Measurements from ENCODE around the gene TMEM63A.
"Not testable (repeated sequence)": the region's sequence is repeated elsewhere in the genome, so short reads cannot be mapped to it uniquely, and the experiment has no call there.

TMEM63A gene

DNA sequence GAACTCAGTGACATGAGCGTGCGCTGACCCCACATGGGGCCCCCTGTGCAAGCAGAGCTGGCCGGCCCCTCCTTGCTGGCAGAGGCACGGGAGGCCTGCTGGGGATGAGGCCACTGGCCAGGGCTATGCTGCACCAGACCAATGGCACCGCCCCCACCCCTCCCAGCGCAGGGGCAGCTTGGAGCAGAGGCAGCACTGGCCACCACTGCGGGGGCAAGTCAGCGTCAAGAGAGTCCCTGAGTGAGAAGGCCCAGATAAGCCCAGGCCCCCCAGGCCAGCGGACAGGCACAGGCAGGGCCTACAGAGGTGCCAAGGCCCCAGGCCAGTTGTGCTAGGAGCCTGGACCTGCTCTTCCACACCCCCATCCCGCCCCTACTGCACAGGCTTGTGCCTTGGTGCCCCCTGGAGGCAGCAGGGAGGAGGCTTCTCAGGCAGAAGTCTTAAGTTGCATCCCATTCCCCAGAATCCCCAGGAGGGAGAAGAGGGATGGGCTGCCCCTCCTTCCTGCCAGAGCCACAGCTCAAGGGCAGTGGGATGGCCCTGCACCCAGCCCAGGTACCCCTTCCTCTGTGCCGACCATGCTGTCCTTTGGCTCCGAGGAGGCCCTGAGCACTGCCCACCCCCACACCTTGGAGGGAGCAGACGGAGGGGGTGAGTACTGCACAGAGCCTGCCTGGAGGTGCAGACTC, 36.5 kb downstream of the TMEM63A start:
- no peak for DNase-seq (ENCODE audit: low read depth in 2 of 2)

- no peak for DNase-seq (ENCODE audit: low read depth in 2 of 2)
Observed at GRCh38 chr1:225845097-225845496, 37.1 kb downstream of the TMEM63A start.

- no peak for DNase-seq (ENCODE audit: low read depth in 2 of 2)
Observed at GRCh38 chr1:225844236-225845061, 37.7 kb downstream of the TMEM63A start.

GRCh38 chr1:225843426-225843795, 38.8 kb downstream of the TMEM63A start:
- no peak for DNase-seq (ENCODE audit: low read depth in 2 of 2)

- no peak for DNase-seq (ENCODE audit: low read depth in 2 of 2)
Observed at GRCh38 chr1:225842788-225843425, 39.3 kb downstream of the TMEM63A start.

GRCh38 chr1:225842074-225842473, 40.1 kb downstream of the TMEM63A start:
- no peak for DNase-seq (ENCODE audit: low read depth in 2 of 2)

DNA sequence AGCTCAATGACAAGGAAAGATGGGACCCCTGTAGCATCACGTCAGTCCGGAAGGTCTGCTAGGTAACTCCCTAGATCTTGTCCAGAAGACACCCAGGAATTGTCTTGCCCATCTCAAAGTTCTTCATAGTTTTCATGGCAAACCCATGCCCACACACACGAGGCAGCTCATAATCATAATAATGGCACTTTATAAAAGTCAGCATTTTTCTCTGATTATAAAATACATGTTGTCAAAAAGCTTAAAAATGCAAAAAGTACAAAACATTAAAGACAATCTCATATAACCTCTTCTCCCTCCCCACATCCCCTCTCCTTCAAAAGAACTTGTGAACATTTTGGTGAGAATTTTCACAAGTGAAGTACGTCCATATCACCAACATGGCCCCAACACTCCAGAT, 41.5 kb downstream of the TMEM63A start:
- no peak for DNase-seq (ENCODE audit: low read depth in 2 of 2)

- DNase-seq (ENCODE audit: low read depth in 2 of 2): no peak
Observed at GRCh38 chr1:225840223-225840610, 42.0 kb downstream of the TMEM63A start.

DNA sequence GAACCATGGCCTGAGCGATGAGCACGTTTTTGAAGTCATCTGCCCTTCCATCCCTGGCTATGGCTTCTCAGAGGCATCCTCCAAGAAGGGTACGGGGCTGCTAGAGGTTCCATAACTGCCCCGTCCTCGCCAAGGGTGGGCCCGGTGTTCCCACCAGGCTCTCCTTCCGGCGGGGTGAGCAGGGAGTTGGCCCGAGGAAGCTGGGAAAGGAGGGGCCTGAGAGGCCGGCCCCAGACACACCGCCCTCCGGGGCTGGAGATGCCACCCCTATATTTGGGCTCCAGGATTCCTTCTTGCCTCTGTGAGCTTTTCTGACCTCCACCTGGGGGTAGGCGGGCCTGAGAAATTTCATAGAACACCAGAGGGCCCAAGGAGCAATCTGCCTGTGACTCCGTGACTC, 43.4 kb downstream of the TMEM63A start:
- DNase-seq (ENCODE audit: low read depth in 2 of 2): no peak

DNA sequence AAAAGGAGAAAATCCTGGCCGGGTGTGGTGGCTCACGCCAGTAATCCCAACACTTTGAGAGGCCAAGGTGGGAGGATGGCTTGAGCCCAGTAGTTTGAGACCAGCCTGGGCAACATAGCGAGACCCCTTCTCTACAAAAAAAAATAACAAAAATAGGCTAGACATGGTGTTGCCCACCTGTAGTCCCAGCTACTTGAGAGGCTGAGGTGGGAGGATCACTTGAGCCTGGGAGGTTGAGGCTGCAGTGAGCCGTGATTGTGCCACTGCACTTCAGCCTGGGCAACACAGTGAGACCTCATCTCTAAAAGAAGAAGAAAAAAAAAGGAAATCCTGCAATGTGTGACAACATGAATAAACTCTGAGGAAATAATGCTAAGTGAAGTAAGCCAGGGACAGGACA, 45.9 kb downstream of the TMEM63A start:
- not testable (repeated sequence) for DNase-seq (ENCODE audit: low read depth in 2 of 2)

DNA sequence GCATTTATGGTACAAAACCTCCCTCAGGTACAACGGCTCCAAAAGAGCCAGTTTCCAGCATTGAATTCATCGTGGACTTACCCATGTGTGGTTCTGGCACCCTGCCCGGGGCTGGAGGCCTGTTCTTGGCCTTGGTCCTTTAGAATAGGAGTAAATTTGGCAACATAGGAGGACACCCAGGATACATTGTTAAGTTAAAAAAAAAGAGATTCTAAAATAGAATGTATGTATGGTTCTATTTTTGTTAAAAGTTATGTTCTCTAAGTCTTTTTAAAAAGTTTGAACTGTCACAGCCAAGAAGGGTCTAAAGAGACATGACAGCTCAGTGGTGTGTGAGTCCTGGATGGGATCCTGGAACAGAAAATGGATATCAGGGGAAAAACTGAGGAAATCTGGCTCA, 46.3 kb downstream of the TMEM63A start:
- DNase-seq (ENCODE audit: low read depth in 2 of 2): no peak

DNA sequence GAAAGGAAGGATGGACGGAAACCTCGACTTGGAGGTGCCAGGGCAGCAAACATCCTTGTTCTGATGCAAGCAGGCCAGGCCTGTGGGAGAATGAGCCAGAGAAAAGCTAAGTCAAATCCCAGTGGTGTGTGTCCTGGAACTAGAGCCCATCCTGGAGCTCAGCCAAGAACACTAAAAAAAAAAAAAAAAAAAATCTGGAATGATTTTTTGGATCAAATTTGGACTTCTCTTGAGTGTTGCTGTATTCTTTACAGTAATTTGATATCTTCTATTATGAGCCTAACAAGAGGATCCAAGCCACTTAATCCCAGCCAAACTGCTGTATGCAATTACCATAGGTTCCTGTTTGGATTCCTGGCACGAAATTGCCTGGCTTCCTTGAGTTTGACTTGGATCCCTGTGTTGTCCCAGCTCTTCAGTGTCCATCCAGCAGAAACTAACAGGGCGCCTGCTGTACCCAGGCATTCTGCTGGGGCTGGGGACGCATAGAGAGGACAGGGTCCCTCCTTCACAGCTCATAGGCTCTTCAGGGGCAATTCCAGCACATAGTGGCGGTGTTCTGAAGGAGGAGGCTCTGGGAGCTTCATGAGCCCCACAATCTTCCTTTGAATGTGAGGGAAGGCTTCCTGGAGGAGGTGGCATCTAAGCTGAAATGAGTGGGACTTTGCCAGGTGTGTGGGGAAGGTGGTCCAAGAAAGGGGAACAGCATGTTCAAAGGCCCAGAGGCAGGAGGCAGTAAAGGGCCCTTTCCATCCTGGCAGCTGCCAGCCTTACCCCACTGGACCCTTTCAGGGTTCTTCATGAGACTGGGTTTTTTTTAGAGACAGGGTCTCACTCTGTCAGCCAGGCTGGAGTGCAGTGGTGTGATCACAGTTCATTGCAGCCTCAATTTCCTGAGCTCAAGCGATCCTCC, 47.5 kb downstream of the TMEM63A start:
- no peak for DNase-seq (ENCODE audit: low read depth in 2 of 2)

DNA sequence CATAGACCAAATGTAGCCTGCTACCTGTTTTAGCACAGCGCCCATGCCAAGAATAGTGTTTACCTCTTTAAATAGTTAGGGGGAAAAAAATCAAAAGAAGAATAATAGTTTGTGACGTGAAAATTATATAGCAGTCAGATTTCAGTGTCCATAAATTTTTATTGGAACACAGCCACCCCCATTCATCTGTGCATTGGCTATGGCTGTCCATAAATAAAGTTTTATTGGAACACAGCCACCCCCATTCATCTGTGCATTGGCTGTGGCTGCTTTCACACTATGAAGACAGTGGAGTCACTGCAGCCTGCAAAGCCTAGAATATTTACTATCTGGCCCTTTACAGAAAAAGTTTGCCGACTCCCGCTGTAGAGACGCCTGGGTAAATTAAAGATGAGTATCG, 51.3 kb downstream of the TMEM63A start:
- DNase-seq (ENCODE audit: low read depth in 2 of 2): no peak

DNA sequence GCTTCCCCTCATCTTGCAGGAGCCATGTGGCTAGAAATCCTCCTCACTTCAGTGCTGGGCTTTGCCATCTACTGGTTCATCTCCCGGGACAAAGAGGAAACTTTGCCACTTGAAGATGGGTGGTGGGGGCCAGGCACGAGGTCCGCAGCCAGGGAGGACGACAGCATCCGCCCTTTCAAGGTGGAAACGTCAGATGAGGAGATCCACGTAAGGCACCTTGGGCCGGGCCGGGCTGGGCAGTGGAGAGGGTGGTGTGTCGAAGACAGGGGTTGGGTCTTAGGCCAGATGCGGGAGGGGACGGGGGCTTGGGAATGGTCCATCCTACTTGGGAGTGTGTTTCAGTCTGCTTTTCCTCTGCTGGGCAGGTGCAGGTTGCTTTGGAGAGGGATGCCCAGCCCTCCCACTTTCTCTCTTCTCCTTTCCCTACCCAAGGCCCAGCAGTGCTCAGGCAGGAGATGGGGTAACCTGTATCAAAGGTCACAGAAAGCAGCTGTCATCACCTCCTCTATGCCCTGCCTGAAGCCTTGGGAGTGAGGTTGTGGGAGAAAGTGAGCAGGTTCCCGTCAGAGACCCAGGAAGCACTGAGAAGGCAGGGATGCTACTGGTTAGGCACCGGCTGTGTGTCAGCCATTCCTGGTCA, 53.4 kb downstream of the TMEM63A start:
- no peak for DNase-seq (ENCODE audit: low read depth in 2 of 2)

DNA sequence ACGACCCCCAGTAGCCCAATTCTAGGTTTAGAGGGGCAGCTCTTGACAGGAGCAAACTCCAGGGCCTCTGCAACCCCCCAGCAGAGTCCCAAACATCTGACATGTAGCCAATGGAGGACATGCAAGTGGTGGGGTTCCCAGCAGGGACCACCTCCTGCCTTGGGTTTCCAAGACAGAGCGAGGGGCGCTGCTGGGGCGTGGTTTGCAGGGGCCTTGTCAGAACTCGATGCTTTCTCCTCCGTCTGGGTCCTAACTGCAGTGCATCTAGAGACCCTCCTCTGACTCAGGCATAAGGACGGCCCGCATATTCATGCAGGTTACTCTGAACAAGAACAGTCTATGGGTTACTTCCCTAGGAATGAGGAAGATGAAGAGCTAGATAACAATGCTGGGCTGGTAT, 55.1 kb downstream of the TMEM63A start:
- DNase-seq (ENCODE audit: low read depth in 2 of 2): no peak

DNA sequence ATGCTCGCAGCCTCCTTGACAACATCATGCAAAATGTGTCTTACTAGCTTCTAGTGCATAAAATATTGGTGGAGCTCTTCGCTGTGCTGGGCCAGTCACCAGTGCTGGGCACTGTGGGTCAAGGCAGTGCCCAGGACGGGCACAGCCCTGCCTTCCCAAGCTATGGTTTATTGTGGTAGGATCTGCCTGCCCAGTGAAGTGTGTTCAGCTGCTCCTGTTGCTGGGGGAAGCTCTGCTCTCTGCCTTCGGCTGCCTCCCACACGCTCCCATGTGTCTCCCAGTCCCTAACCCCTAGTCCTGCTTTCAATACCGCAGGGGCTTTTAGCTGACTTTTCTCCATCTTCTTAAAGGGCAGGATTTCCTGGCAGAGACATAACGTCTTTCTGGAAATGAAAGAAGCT, 56.6 kb downstream of the TMEM63A start:
- DNase-seq (ENCODE audit: low read depth in 2 of 2): no peak

DNA sequence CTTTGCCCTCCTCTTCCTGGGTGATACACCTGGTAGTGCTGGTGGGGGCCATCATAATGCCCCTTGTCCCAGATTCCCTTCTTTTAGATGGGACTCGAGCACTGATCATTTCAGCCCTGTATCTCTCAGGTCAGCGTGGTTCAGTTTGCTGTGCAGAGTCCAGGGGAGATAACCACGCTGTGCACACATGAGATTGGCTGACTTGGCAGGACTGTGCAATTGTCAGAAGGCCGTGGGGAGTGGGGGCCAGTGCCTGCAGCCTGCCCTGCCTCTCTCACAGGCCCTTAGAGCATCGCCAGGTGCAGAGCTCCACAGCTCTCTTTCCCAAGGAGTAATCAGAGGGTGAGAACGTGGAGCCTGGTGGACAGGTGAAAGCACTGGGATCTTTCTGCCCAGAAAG, 57.1 kb downstream of the TMEM63A start:
- DNase-seq (ENCODE audit: low read depth in 2 of 2): no peak

- DNase-seq (ENCODE audit: low read depth in 2 of 2): no peak
Observed at GRCh38 chr1:225824533-225824941, 57.6 kb downstream of the TMEM63A start.

DNA sequence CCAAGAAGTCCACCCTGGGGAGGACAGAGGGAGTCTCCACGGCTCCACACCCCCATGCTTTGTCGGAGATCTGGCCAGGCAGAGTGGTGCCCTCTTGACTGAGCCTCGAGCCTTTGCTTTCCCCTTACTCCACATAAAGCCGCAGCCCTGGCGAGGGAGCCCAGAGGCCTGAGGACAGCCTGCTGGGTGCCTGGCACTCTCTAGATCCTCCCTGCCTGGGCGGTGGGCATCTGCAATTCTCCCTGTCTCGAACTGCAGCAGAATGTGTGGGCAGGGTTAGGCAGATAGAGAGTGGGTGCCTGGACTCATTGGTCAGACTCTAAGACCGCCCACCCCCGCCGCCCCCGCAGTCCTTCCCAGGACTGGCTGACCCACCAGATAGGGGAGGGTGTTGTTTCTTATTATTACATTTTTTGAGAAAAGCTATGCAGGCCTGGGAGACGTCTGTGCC, 58.3 kb downstream of the TMEM63A start:
- no peak for DNase-seq (ENCODE audit: low read depth in 2 of 2)

DNA sequence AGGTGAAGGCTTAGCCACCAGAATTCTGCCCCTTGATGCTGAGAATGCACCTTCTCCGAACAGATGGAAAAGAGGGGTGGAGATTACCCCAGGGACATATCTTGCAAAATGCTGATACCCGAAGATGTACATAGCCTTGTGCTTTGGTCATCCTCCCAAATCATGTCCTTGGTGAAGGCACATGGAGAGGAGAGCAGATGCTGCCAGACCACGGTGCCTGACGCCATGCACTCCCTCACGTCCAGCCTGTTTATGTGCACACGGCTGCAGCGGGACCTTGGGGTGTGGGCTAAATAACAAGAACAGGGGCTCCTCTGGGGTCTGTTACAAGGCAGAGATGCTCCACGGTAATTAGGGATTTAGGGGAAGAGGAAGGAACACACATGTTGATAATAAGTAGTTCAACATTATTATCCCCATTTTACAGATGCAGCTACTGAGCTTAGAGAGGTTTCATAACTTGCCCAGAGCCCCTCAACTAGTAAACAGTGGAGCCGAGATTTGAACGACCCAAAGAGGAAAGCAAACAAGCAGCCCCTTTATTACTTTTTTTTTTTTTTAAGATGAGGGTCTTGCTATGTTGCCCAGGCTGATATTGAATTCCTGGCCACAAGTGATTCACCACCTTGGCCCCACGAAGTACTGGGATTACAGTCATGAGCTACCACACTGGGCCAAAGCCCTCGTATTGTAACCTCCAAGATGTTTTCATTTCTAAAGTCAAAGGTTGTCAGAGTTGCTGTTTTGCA, 59.4 kb downstream of the TMEM63A start:
- no peak for DNase-seq (ENCODE audit: low read depth in 2 of 2)

All from stimulated activated CD8-positive, alpha-beta memory T cell treated with anti-CD3 and anti-CD28 coated beads, Interleukin-2, amount 100 ng/mL, for 1 hour (primary cell).